Activated naive CD8-positive, alpha-beta T cell treated with anti-CD3 and anti-CD28 coated beads, Interleukin-2, amount 10 ng/mL, durations not matched to agents 7 days and 5 days (primary cell): Measurements from ENCODE around the gene CYTH1. TPM values are rescaled to one million over a fixed set of nuclear protein-coding genes. Genes with fewer than 3 reads are reported as not detected.

Experiments used
- ATAC-seq: fragments of 150-1000 bp; cut with Tn5 transposase; one replicate; pipeline ENCODE4 v1.10.0; 2021; ENCODE audit warnings: low read depth, moderate library complexity
- POLR2A ChIA-PET: fragments of 350-600 bp; sonication (Branson Sonifier 250); formaldehyde crosslinking; loops from one replicate; lab custom pipeline; 2021; ENCODE audit warnings: antibody characterized with exemption; lab: Charles Lee
- DNase-seq: peaks from one replicate; pipeline ENCODE4 v3.0.0; 2021
- H3K27ac Mint-ChIP-seq: one replicate; pipeline ENCODE4 v1.8.0; 2022; ENCODE audit warnings: mild to moderate bottlenecking, mixed read lengths
- H3K27me3 Mint-ChIP-seq: one replicate; pipeline ENCODE4 v1.8.0; 2022; ENCODE audit warnings: mild to moderate bottlenecking, moderate library complexity, mixed read lengths
- H3K36me3 Mint-ChIP-seq: one replicate; pipeline ENCODE4 v1.8.0; 2021; ENCODE audit warnings: mild to moderate bottlenecking, mixed read lengths
- H3K4me1 Mint-ChIP-seq: one replicate; pipeline ENCODE4 v1.8.0; 2021; ENCODE audit warnings: mixed read lengths
- H3K4me3 Mint-ChIP-seq: one replicate; pipeline ENCODE4 v1.8.0; 2022; ENCODE audit warnings: mild to moderate bottlenecking, moderate library complexity, mixed read lengths
- H3K9me3 Mint-ChIP-seq: one replicate; pipeline ENCODE4 v1.8.0; 2021; ENCODE audit warnings: mixed read lengths
- total RNA-seq, 2 experiments: library from RNA; stranded (reverse); gene quantifications; one replicate each; pipeline ENCODE4 v1.2.3, GENCODE V29; 2021

Gene CYTH1
- total RNA-seq, 2 experiments from 2014 or later: 180 to 200 TPM

GRCh38 chr17:78641243-78641642 lies 140.8 kb downstream of the CYTH1 start:
- Mint-ChIP-seq H3K9me3 (no peaks in the 10 kb centered on the region), H3K4me3 (no peak overlapping the region), H3K4me1 (peaks cover 12% of the 10 kb centered on the region), H3K27ac (no peak overlapping the region), H3K27me3 (peaks cover 4% of the 10 kb centered on the region), H3K36me3 (no peaks in the 10 kb centered on the region)
- ATAC-seq (no peak), DNase-seq (no peak)
- POLR2A ChIA-PET: no interaction called here

- H3K4me3 Mint-ChIP-seq: no peak overlapping the region
- POLR2A ChIA-PET: no interaction called here
- H3K27me3 Mint-ChIP-seq: peaks cover 4% of the 10 kb centered on the region
- H3K36me3 Mint-ChIP-seq: no peaks in the 10 kb centered on the region
- DNase-seq (no peak), ATAC-seq (no peak)
- no peaks in the 10 kb centered on the region for H3K9me3 Mint-ChIP-seq
- peaks cover 8% of the 10 kb centered on the region for H3K4me1 Mint-ChIP-seq
- no peak overlapping the region for H3K27ac Mint-ChIP-seq
These were observed 141.4 kb downstream of the CYTH1 start for GRCh38 chr17:78640700-78641099.

- H3K27me3 Mint-ChIP-seq: peaks cover 8% of the 10 kb centered on the region
- no peak for DNase-seq
- H3K9me3 Mint-ChIP-seq: no peaks in the 10 kb centered on the region
- no peak overlapping the region for H3K4me3 Mint-ChIP-seq
- no peaks in the 10 kb centered on the region for H3K36me3 Mint-ChIP-seq
- POLR2A ChIA-PET: no interaction called here
- ATAC-seq: no peak
- H3K27ac Mint-ChIP-seq: no peak overlapping the region
- peaks cover 4% of the 10 kb centered on the region for H3K4me1 Mint-ChIP-seq
These were observed 144.2 kb downstream of the CYTH1 start for GRCh38 chr17:78637643-78638420.

GRCh38 chr17:78637146-78637545 lies 144.9 kb downstream of the CYTH1 start:
- Mint-ChIP-seq H3K4me1 (peaks cover 4% of the 10 kb centered on the region), H3K27ac (no peak overlapping the region), H3K36me3 (no peaks in the 10 kb centered on the region), H3K27me3 (peaks cover 8% of the 10 kb centered on the region), H3K9me3 (no peaks in the 10 kb centered on the region), H3K4me3 (no peak overlapping the region)
- POLR2A ChIA-PET: no interaction called here
- DNase-seq (no peak), ATAC-seq (no peak)

- H3K9me3 Mint-ChIP-seq: no peaks in the 10 kb centered on the region
- H3K4me1 Mint-ChIP-seq: peaks cover 5% of the 10 kb centered on the region
- H3K36me3 Mint-ChIP-seq: no peaks in the 10 kb centered on the region
- POLR2A ChIA-PET: no interaction called here
- H3K4me3 Mint-ChIP-seq: no peak overlapping the region
- H3K27me3 Mint-ChIP-seq: peaks cover 8% of the 10 kb centered on the region
- DNase-seq: no peak
- no peak for ATAC-seq
- no peak overlapping the region for H3K27ac Mint-ChIP-seq
These were observed 147.9 kb downstream of the CYTH1 start for GRCh38 chr17:78634154-78634553.

GRCh38 chr17:78629436-78629995 lies 152.6 kb downstream of the CYTH1 start:
- POLR2A ChIA-PET: no interaction called here

GRCh38 chr17:78628547-78629435 lies 153.3 kb downstream of the CYTH1 start:
- H3K4me3 Mint-ChIP-seq: no peak overlapping the region
- DNase-seq: no peak
- no peak for ATAC-seq
- POLR2A ChIA-PET: no interaction called here
- no peak overlapping the region for H3K27ac Mint-ChIP-seq
- no peaks in the 10 kb centered on the region for H3K9me3 Mint-ChIP-seq
- H3K36me3 Mint-ChIP-seq: no peaks in the 10 kb centered on the region
- H3K4me1 Mint-ChIP-seq: peaks cover 2% of the 10 kb centered on the region
- H3K27me3 Mint-ChIP-seq: no peaks in the 10 kb centered on the region

More at GRCh38 chr17:78629436-78629995, 152.6 kb downstream of the CYTH1 start:
- no peaks in the 10 kb centered on the region for H3K9me3 Mint-ChIP-seq
- H3K4me3 Mint-ChIP-seq: no peak overlapping the region
- peaks cover 2% of the 10 kb centered on the region for H3K4me1 Mint-ChIP-seq
- DNase-seq (no peak), ATAC-seq (no peak)
- no peak overlapping the region for H3K27ac Mint-ChIP-seq
- H3K36me3 Mint-ChIP-seq: no peaks in the 10 kb centered on the region
- H3K27me3 Mint-ChIP-seq: no peaks in the 10 kb centered on the region

GRCh38 chr17:78624324-78625151 lies 157.5 kb downstream of the CYTH1 start:
- H3K4me1 Mint-ChIP-seq: no peaks in the 10 kb centered on the region
- no peaks in the 10 kb centered on the region for H3K36me3 Mint-ChIP-seq
- ATAC-seq (no peak), DNase-seq (no peak)
- H3K27me3 Mint-ChIP-seq: no peaks in the 10 kb centered on the region
- no peaks in the 10 kb centered on the region for H3K9me3 Mint-ChIP-seq
- H3K4me3 Mint-ChIP-seq: no peak overlapping the region
- H3K27ac Mint-ChIP-seq: no peak overlapping the region
- POLR2A ChIA-PET: no interaction called here

Other genes starting within 250 kb of the CYTH1 start
- under 1 TPM; 0.03 to 0.44 TPM for gene DNAH17, start 204.9 kb downstream of the CYTH1 start, total RNA-seq
- 10 to 100 TPM; 87.8 to 94.3 TPM for gene USP36, start 58.5 kb upstream of the CYTH1 start, total RNA-seq
- under 1 TPM in 1 of 2 experiments, not detected in 1; 0.23 TPM for gene CEP295NL, start 120.9 kb upstream of the CYTH1 start, total RNA-seq
- gene TIMP2, start 143.1 kb upstream of the CYTH1 start, total RNA-seq: 1 to 10 TPM; 5.0 to 6.0 TPM
- gene LGALS3BP, start 197.7 kb upstream of the CYTH1 start, total RNA-seq: 100 to 1,000 TPM; 193 to 222 TPM
- gene CANT1, start 227.5 kb upstream of the CYTH1 start, total RNA-seq: 10 to 100 TPM; 56.0 to 61.5 TPM
- not detected for gene C1QTNF1, start 241.9 kb upstream of the CYTH1 start, total RNA-seq